Breast epithelium (tissue), 4 donors: ENCODE results near the gene PAPSS1. TPM values are rescaled to one million over a fixed set of nuclear protein-coding genes. Genes with fewer than 3 reads are reported as not detected.

Source experiments
- DNase-seq, 2 donors: peaks; one replicate each; pipeline ENCODE4 v3.0.0-alpha.2; 2019; ENCODE audit warnings: low spot score in 2 of 2
- H3K27ac ChIP-seq, 2 donors: fragments of 200-600 bp; sonication (generic) in 1 of 2; one replicate each; pipeline ENCODE4 v1.5.1; 2016 to 2019; ENCODE audit warnings: mild to moderate bottlenecking in 1 of 2
- H3K27me3 ChIP-seq, 2 donors: fragments of 200-600 bp; sonication (generic) in 1 of 2; one replicate each; pipeline versions ENCODE4 v1.5.1 to v1.6.0; 2017 to 2019; ENCODE audit warnings: control low read depth in 1 of 2, mild to moderate bottlenecking in 1 of 2
- H3K36me3 ChIP-seq: fragments of 200-600 bp; one replicate; pipeline ENCODE4 v1.5.1; 2019
- H3K4me1 ChIP-seq, 2 donors: fragments of 200-600 bp; sonication (generic); one replicate each; pipeline ENCODE4 v1.5.1; 2016 to 2019; ENCODE audit warnings: control low read depth in 1 of 2
- H3K4me3 ChIP-seq, 3 donors: fragments of 200-600 bp; sonication (generic); 1 replicate in 2 of 3; 2 replicates in 1 of 3; pipeline ENCODE4 v1.5.1; 2016 to 2019; ENCODE audit warnings: mild to moderate bottlenecking in 3 of 3, moderate library complexity in 2 of 3
- H3K9me3 ChIP-seq, 2 donors: fragments of 200-600 bp; sonication (generic) in 1 of 2; one replicate each; pipeline ENCODE4 v1.5.1; 2016 to 2019; ENCODE audit warnings: control low read depth in 1 of 2
- POLR2A ChIP-seq: fragments of 450-650 bp; IDR thresholded peaks from one replicate; pipeline ENCODE4 v1.6.1; 2016; ENCODE audit warnings: antibody characterized with exemption, mild to moderate bottlenecking, moderate library complexity
- POLR2AphosphoS5 ChIP-seq, 3 donors: sonication (generic); formaldehyde crosslinking; IDR thresholded peaks; one replicate each; pipeline ENCODE4 v1.6.1; 2017; ENCODE audit warnings: antibody characterized with exemption in 3 of 3
- intact Hi-C: fragments of 100-400 bp; cut with DNase I; formaldehyde crosslinking; loops from one replicate; pipeline ENCODE4 v1.15.1; 2023; ENCODE audit warnings: low total_unique reads
- total RNA-seq, 3 donors: library from RNA; depleted of rRNA; stranded (reverse); fragments of >200 nt; gene quantifications; one replicate each; pipeline ENCODE4 v1.1.0, GENCODE V29; 2016
- TF ChIP-seq, protein P1 (sequence below), 3 donors: fragments of 450-650 bp; IDR thresholded peaks; one replicate each; pipeline ENCODE4 v1.5.1; 2016 to 2017; ENCODE audit warnings: antibody characterized with exemption in 3 of 3, mild to moderate bottlenecking in 3 of 3, moderate library complexity in 3 of 3

The PAPSS1 gene
- 10 to 100 TPM; 40.6 to 65.7 (median 44.2) TPM for total RNA-seq

DNA sequence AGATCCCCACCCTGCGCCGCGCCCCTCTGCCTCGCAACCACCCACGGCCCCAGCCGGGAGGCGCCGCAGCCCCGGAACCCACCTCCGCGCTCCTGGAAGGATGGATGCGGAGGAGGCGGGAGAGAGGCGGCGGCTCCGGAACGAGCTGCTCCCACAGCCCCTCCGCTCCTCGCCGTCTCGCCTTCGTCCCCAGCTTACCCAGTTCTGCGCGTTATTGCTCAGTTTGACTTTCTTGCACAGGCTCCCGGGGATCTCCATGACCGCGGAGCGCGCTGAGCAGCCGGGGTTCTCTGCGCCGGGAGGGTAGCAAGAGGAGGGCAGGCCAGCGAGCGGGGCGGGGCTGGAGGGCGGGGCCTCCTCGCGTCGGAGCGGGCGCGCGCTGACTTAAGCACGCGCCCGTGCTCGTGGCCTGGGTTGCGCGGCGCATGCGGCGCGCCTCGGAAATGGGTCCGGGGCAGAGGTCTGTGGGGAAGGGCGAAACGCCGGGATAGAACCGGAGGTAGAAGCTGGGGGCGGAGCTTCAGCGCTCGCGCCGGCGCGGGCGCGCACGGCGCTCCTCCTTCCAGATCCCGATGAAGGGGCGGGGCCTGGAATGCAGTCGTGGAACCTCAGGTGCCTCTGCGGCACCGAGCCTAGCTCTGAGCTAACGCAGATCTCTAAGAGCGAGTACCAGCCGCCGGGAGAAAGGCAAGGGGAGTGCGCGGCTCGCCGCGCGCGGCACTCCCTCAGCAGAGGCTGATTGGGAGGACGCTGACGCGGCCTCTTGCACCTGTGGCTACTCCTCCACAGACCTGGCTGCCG, at the start of gene PAPSS1:
TSS of gene PAPSS1 (minus strand) at position 313 of the 801 bp plus-strand sequence. CDS start at position 258, 55 bp downstream.
- peak within 1 kb of the TSS; percentile 92 to 94 for H3K27ac ChIP-seq

DNA sequence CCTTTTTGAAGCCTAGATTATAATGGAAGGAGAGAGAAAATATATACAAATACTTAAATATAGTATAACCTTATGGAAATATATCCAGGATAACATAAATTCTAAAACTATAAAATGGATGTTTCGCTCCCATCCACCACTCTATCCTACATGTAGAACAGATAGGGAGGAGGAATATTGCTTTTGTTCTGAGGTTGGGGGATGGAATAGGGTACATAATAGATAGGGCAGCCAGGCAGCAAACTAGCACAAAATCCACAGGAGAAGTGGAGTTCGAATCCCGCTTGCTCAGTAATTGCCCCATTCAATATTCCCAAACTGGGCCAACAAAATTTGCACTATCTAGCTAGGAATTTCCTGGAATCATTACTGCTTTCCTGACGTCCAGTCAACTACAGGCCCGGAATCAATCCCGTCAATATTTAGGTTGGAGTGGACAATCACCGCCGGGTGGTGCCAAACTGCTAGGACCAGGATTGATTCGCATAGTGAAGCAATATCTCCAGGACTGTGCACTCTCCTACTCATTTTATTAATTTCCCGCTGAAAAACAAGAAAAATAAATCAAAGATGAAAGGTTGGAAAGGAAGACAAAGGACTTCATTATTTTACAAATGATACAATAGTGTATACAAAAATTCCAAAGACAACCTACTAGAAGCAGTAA, 40.4 kb upstream of the PAPSS1 start:
- Histone ChIP-seq H3K4me3 (no peak overlapping the region), H3K9me3 (no peaks in the 10 kb centered on the region), H3K4me1 (no peaks in the 10 kb centered on the region), H3K27ac (no peak overlapping the region), H3K36me3 (no peaks in the 10 kb centered on the region), H3K27me3 (no peaks in the 10 kb centered on the region)
- no peak for DNase-seq
- no peak for TF ChIP-seq POLR2AphosphoS5 (IDR thresholded peaks at IDR 0.05)
- TF ChIP-seq, protein P1, sequence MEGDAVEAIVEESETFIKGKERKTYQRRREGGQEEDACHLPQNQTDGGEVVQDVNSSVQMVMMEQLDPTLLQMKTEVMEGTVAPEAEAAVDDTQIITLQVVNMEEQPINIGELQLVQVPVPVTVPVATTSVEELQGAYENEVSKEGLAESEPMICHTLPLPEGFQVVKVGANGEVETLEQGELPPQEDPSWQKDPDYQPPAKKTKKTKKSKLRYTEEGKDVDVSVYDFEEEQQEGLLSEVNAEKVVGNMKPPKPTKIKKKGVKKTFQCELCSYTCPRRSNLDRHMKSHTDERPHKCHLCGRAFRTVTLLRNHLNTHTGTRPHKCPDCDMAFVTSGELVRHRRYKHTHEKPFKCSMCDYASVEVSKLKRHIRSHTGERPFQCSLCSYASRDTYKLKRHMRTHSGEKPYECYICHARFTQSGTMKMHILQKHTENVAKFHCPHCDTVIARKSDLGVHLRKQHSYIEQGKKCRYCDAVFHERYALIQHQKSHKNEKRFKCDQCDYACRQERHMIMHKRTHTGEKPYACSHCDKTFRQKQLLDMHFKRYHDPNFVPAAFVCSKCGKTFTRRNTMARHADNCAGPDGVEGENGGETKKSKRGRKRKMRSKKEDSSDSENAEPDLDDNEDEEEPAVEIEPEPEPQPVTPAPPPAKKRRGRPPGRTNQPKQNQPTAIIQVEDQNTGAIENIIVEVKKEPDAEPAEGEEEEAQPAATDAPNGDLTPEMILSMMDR (IDR thresholded peaks at IDR 0.05) = peak in 2 of 3 donors; percentile 10 to 29
- intact Hi-C loops = no loop called here

More for the DNA sequence above, at the start of gene PAPSS1:
- Histone ChIP-seq H3K4me1 (peaks cover 0 to 8% of the 10 kb centered on the region in 2 donors), H3K9me3 (no peaks in the 10 kb centered on the region), H3K4me3 (peak within 1 kb of the TSS; percentile 81 to 97 (median 88)), H3K27me3 (no peaks in the 10 kb centered on the region), H3K36me3 (no peaks in the 10 kb centered on the region)
- intact Hi-C loops = no loop called here
- TF ChIP-seq POLR2AphosphoS5 (IDR thresholded peaks at IDR 0.05) (peak in 2 of 3 donors; percentile 9 to 72), POLR2A (peak; percentile 77)
- TF ChIP-seq, protein P1 (IDR thresholded peaks at IDR 0.05) = no peak
- peak; percentile 96 for DNase-seq

DNA sequence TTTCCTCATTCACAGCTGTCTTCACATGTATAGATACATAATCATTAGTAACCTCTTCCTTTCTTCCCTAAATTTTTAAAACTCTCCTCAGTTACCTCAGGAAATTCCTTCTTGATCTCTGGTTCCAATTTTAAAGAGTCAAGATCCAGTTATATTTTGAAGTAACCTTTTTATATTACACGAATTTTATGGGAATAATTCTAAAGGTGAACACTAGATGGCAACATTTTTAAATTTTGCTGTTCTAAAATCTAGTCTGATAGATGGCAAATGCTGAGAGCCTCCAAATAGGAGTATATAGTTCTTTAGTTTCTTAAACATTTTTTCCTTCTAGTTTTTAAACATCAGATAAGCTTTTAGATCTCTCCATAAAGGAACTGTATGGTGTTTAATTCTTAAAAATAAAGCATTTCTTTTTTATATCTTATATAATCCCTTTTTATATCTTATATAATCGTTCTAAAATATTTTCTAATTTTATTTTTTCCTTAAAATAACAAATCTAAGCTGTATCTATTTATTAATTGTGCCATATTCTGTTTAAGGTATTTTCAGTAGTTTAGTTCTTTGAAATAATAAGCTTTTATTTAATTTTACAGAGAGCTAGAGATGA, 37.9 kb upstream of the PAPSS1 start:
- TF ChIP-seq, protein P1 (IDR thresholded peaks at IDR 0.05) = peak in 2 of 3 donors; percentile 59 to 63
- TF ChIP-seq POLR2A (no peak), POLR2AphosphoS5 (IDR thresholded peaks at IDR 0.05) (no peak)
- intact Hi-C loops = loop anchor here (5.0 kb wide), 1 partner anchor 164 kb away; no protein-coding TSS in a partner anchor
- H3K4me3 ChIP-seq = no peak overlapping the region
- no peak overlapping the region for H3K27ac ChIP-seq
- DNase-seq = no peak
- H3K4me1 ChIP-seq = no peaks in the 10 kb centered on the region
- no peaks in the 10 kb centered on the region for H3K9me3 ChIP-seq
- H3K27me3 ChIP-seq = no peaks in the 10 kb centered on the region
- no peaks in the 10 kb centered on the region for H3K36me3 ChIP-seq

DNA sequence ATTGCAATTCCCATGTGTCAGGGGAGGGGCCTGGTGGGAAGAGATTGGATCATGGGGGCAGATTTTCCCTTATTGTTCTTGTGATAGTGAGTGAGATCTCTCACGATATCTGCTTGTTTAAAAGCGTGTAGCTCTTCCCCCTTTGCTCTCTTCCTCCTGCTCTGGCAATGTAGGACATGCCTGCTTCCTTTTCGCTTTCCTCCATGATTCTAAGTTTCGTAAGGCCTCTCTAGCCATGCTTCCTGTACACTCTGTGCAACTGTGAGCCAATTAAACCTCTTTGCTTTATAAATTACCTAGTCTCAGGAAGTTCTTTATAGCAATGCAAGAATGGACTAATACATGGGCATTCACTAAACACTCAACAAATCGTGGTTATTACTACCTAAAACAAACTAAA, 37.2 kb upstream of the PAPSS1 start:
- no peaks in the 10 kb centered on the region for H3K9me3 ChIP-seq
- DNase-seq = no peak
- intact Hi-C loops = loop anchor here (5.0 kb wide), 1 partner anchor 165 kb away; no protein-coding TSS in a partner anchor
- no peaks in the 10 kb centered on the region for H3K27me3 ChIP-seq
- no peaks in the 10 kb centered on the region for H3K4me1 ChIP-seq
- H3K4me3 ChIP-seq = no peak overlapping the region
- TF ChIP-seq, protein P1 (IDR thresholded peaks at IDR 0.05) = no peak
- no peak overlapping the region for H3K27ac ChIP-seq
- no peaks in the 10 kb centered on the region for H3K36me3 ChIP-seq
